Stomach (tissue), 9 donors: ENCODE data around the gene LCN10. TPM values are rescaled to one million over a fixed set of nuclear protein-coding genes. Genes with fewer than 3 reads are reported as not detected.

Source experiments
- DNase-seq, 2 donors: peaks; one replicate each; pipeline versions ENCODE4 v3.0.0 to v3.0.0-alpha.2; 2013 to 2019
- H3K27ac ChIP-seq, 5 donors: fragments of 200-600 bp in 4 of 5; sonication (generic) in 4 of 5; one replicate each; pipeline ENCODE4 v1.5.1; 2013 to 2019; ENCODE audit warnings: mild to moderate bottlenecking in 1 of 5, moderate library complexity in 1 of 5
- H3K27me3 ChIP-seq, 3 donors: fragments of 200-600 bp; sonication (generic); one replicate each; pipeline ENCODE4 v1.5.1; 2017 to 2019; ENCODE audit warnings: mixed run types in 1 of 3
- H3K36me3 ChIP-seq, 4 donors: fragments of 200-600 bp; sonication (generic); 1 replicate in 3 of 4; 2 replicates in 1 of 4; pipeline ENCODE4 v1.5.1; 2016 to 2019
- H3K4me1 ChIP-seq, 4 donors: fragments of 200-600 bp; sonication (generic); one replicate each; pipeline ENCODE4 v1.5.1; 2016 to 2019
- H3K4me3 ChIP-seq, 4 donors: fragments of 200-600 bp; sonication (generic) in 3 of 4; one replicate each; pipeline ENCODE4 v1.5.1; 2016 to 2019; ENCODE audit warnings: mild to moderate bottlenecking in 1 of 4
- H3K9me3 ChIP-seq, 4 donors: fragments of 200-600 bp; sonication (generic); one replicate each; pipeline ENCODE4 v1.5.1; 2016 to 2019
- CTCF ChIP-seq, 7 experiments: fragments of 450-650 bp in 4 of 7; fragments of 200-600 bp in 3 of 7; sonication (generic) in 3 of 7; IDR thresholded peaks; one replicate each; pipeline ENCODE4 v1.5.1; 2016 to 2019; ENCODE audit warnings: antibody characterized with exemption in 7 of 7, control low read depth in 2 of 7, mild to moderate bottlenecking in 1 of 7
- EP300 ChIP-seq: sonication (generic); formaldehyde crosslinking; IDR thresholded peaks from one replicate; pipeline ENCODE4 v1.6.1; 2017; ENCODE audit warnings: antibody characterized with exemption
- POLR2A ChIP-seq, 4 donors: fragments of 450-650 bp; IDR thresholded peaks; one replicate each; pipeline ENCODE4 v1.6.1; 2016; ENCODE audit warnings: antibody characterized with exemption in 4 of 4, control low read depth in 2 of 4, mild to moderate bottlenecking in 1 of 4, moderate library complexity in 1 of 4
- POLR2AphosphoS5 ChIP-seq, 3 donors: sonication (generic); formaldehyde crosslinking; IDR thresholded peaks; one replicate each; pipeline ENCODE4 v1.6.1; 2016; ENCODE audit warnings: antibody characterized with exemption in 3 of 3
- WGBS, 5 donors: extraction: QIAGEN DNeasy Blood & Tissue Kit in 3 of 5; methylation state at CpG; one replicate each; pipeline versions ENCODE4 v1.1.5 to v1.1.7; 2013 to 2018; 5-methylcytosine and 5-hydroxymethylcytosine counted together
- intact Hi-C: fragments of 100-400 bp; cut with DNase I; formaldehyde crosslinking; loops from one replicate; pipeline ENCODE4 v1.15.1; 2023; ENCODE audit warnings: low total_unique reads
- polyA plus RNA-seq, 3 donors: library from polyadenylated mRNA; stranded (reverse); fragments of 200-250 nt; gene quantifications; one replicate each; pipeline ENCODE4 v1.2.3, GENCODE V29; 2013
- total RNA-seq, 5 donors: library from RNA; depleted of rRNA; stranded (reverse); fragments of >200 nt; gene quantifications; one replicate each; pipeline versions ENCODE4 v1.1.0 to v1.2.3, GENCODE V29; 2014 to 2016
- donor health status: healthy with polysubstance abuse.
- donor health status: Bipolar disorder and iron deficiency.
- donor health status: healthy.

LCN10 gene
- total and polyA plus RNA-seq, 8 donors, result 0.58 to 25.5 (median 8.5) TPM

GRCh38 chr9:136776947-136777346, 34.2 kb upstream of the LCN10 start:
- Histone ChIP-seq H3K27ac (no peak overlapping the region), H3K36me3 (no peaks in the 10 kb centered on the region), H3K4me3 (no peak overlapping the region), H3K27me3 (no peaks in the 10 kb centered on the region), H3K9me3 (peaks cover 0 to 7% (median 6%) of the 10 kb centered on the region in 4 donors), H3K4me1 (peaks cover 0 to 5% (median 0%) of the 10 kb centered on the region in 4 donors)
- TF ChIP-seq POLR2A (IDR thresholded peaks at IDR 0.05) (no peak), EP300 (no peak), CTCF (IDR thresholded peaks at IDR 0.05) (no peak), POLR2AphosphoS5 (IDR thresholded peaks at IDR 0.05) (no peak)
- 58 to 73% (median 67%) methylated on average over 7 of the region's 7 CpGs for WGBS, 5 donors
- intact Hi-C loops, result no loop called here
- DNase-seq, result no peak

DNA sequence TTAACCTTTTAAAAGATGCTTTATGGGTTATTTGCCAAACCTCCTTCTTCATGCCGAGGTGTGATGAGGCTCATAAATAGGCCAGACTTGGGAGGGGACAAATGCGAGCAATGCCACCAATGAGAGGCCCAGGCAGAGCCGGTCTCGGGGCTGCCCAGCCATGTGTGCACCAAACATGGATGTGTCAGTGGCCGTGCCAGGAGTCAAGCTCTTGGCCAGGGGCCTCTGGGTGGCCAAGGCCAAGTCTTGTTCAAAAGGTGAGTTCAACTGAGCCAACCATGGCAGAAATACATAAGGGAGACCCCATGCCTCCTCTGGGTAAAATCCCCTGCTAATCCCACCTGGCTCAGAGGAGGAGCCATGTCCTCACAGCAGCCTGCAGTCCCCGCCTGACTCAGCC, 32.5 kb upstream of the LCN10 start:
- Histone ChIP-seq H3K27ac (no peak overlapping the region), H3K9me3 (peaks cover 0 to 7% (median 6%) of the 10 kb centered on the region in 4 donors), H3K27me3 (no peaks in the 10 kb centered on the region), H3K4me3 (no peak overlapping the region), H3K4me1 (peaks cover 0 to 5% (median 0%) of the 10 kb centered on the region in 4 donors), H3K36me3 (no peaks in the 10 kb centered on the region)
- no peak for DNase-seq
- TF ChIP-seq POLR2AphosphoS5 (IDR thresholded peaks at IDR 0.05), result no peak
- TF ChIP-seq EP300, result no peak
- no peak for TF ChIP-seq POLR2A (IDR thresholded peaks at IDR 0.05)
- TF ChIP-seq CTCF (IDR thresholded peaks at IDR 0.05), result no peak
- 79 to 99% (median 87%) methylated on average over 6 of the region's 6 CpGs for WGBS, 5 donors
- intact Hi-C loops, result no loop called here

- Histone ChIP-seq H3K4me1 (peaks cover 0 to 5% (median 4%) of the 10 kb centered on the region in 4 donors), H3K27me3 (peaks cover 0 to 3% (median 0%) of the 10 kb centered on the region in 3 donors), H3K27ac (no peak overlapping the region), H3K9me3 (peaks cover 0 to 7% (median 6%) of the 10 kb centered on the region in 4 donors), H3K4me3 (no peak overlapping the region), H3K36me3 (no peaks in the 10 kb centered on the region)
- intact Hi-C loops, result no loop called here
- no peak for DNase-seq
- 86 to 93% (median 89%) methylated on average over 11 to 12 of the region's 12 CpGs for WGBS, 5 donors
- TF ChIP-seq CTCF (IDR thresholded peaks at IDR 0.05) (no peak), EP300 (no peak), POLR2A (IDR thresholded peaks at IDR 0.05) (no peak), POLR2AphosphoS5 (IDR thresholded peaks at IDR 0.05) (no peak)
Measured at GRCh38 chr9:136774416-136775045, 31.8 kb upstream of the LCN10 start.

DNA sequence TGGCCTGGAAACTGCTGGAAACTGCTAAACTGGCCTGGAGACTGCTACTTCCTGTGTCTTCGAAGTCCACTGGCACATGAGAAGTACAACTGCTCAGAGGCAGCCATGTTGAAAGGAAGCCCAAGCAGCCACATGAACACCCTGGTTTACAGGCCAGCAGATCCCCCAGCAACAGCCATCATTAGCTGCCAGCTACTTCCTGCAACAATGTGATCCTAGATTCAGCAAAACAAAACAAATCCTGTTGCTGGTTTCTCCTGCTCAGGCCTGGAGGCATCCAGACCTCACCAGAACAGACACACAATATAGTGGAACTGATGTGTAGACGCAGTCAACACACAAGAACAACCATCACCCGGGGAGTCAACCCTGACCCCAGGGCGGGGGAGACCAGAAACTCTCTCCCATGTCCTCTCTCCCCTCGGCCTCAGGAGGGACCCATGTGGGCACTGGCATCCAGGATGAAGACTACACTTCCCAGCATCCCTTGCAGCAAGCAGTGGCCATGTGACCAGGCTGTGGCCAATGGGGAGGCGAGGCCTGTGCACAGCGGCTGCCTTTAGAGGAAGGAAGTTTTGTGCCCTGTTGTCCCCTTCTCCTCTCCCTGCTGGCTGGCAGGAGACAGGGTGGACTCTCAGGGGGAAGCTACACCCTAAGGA, 30.8 kb upstream of the LCN10 start:
- no peak for TF ChIP-seq POLR2A (IDR thresholded peaks at IDR 0.05)
- no peak for TF ChIP-seq EP300
- no peak for TF ChIP-seq CTCF (IDR thresholded peaks at IDR 0.05)
- TF ChIP-seq POLR2AphosphoS5 (IDR thresholded peaks at IDR 0.05), result no peak
- peak in 1 of 2 donors; percentile 28 for DNase-seq
- H3K27ac ChIP-seq, result no peak overlapping the region
- no peak overlapping the region for H3K4me3 ChIP-seq
- intact Hi-C loops, result no loop called here
- peaks cover 0 to 9% (median 0%) of the 10 kb centered on the region in 3 donors for H3K27me3 ChIP-seq
- WGBS, 5 donors, result 79 to 86% (median 81%) methylated on average over 5 to 7 of the region's 7 CpGs
- H3K4me1 ChIP-seq, result peaks cover 0 to 5% (median 4%) of the 10 kb centered on the region in 4 donors
- no peaks in the 10 kb centered on the region for H3K36me3 ChIP-seq
- peaks cover 0 to 7% (median 6%) of the 10 kb centered on the region in 4 donors for H3K9me3 ChIP-seq
